ENCODE data around the gene FAIM.
"Not testable (repeated sequence)": the region's sequence is repeated elsewhere in the genome, so short reads cannot be mapped to it uniquely, and the experiment has no call there.

FAIM gene

DNA sequence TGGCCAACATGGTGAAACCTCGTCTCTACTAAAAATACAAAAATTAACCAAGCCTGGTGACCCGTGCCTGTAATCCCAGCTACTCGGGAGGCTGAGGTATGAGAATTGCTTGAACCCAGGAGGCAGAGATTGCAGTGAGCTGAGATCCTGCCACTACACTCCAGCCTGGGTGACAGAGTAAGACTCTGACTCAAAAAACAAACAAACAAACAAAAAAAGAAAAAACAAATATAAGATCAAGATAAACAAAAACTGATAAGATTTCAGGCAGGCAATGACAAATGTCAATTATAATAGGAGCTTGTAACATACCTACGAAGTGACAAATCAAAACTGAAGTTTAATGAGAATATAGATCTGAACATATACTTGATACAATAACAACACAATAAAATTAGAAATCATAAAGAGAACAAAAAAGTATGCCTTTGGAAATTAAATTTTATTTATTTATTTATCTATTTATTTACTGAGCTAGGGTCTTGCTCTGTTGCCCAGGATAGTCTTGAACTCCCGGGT, 70.4 kb downstream of the FAIM start:
- no peak for DNase-seq (ENCODE audit: low read depth)

- not testable (repeated sequence) for DNase-seq (ENCODE audit: low read depth)
Measured at GRCh38 chr3:138680974-138681373, 72.4 kb downstream of the FAIM start.

DNA sequence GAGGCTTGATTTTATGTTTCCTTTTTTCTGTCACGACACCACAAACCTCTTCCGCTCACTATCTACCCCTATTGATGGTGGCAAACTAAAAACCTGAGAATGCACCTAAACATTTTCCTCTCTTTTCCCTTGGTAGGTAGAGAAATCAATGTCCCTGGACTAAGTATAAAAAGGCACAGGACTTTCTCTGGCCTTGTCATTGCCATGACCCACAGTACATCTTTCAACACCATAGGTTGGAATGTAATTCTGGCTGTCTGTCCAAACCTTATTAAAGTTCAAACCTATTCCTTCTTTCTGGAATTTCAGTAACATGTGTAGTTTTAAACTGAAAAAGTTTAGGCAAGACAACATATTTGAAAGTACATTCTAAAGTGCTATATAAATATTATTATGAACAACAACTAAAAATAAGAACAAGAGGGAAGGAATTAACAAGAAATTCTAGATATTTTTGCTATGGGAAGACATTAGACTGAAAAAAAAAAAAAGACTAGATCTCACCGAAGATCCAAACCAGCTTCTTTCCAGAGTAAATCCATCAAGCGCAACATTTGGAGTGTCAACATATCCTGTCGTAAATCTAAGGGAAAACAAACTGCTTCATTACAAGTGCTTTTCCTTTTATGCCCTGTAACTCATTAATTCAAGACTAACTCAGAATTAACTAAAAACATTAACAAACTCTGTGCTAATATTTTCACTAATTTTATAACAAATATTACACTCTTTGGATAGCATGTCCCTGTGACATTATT, 73.1 kb downstream of the FAIM start:
- no peak for DNase-seq (ENCODE audit: low read depth)

GRCh38 chr3:138682648-138683047, 74.1 kb downstream of the FAIM start:
- no peak for DNase-seq (ENCODE audit: low read depth)
